Panc1 (cell line): ENCODE measurements around the gene ATXN1.

Experiments used
- CTCF ChIP-seq: fragments of 450-650 bp; IDR thresholded peaks from 2 replicates; pipeline ENCODE4 v1.5.1; 2017; ENCODE audit warnings: mild to moderate bottlenecking
- TCF7L2 ChIP-seq: IDR thresholded peaks from 2 replicates; pipeline ENCODE4 v1.6.1; 2011; ENCODE audit warnings: mild to moderate bottlenecking, low read depth, low read length, inconsistent platforms

- TF ChIP-seq CTCF, result no peak
- no peak for TF ChIP-seq TCF7L2
These were observed 506.7 kb downstream of the ATXN1 start for GRCh38 chr6:16254535-16254934.
